ENCODE measurements around the gene LRRN2.
A peak's percentile ranks its signal among the peaks of the same experiment; 100 is the strongest.

LRRN2 gene

DNA sequence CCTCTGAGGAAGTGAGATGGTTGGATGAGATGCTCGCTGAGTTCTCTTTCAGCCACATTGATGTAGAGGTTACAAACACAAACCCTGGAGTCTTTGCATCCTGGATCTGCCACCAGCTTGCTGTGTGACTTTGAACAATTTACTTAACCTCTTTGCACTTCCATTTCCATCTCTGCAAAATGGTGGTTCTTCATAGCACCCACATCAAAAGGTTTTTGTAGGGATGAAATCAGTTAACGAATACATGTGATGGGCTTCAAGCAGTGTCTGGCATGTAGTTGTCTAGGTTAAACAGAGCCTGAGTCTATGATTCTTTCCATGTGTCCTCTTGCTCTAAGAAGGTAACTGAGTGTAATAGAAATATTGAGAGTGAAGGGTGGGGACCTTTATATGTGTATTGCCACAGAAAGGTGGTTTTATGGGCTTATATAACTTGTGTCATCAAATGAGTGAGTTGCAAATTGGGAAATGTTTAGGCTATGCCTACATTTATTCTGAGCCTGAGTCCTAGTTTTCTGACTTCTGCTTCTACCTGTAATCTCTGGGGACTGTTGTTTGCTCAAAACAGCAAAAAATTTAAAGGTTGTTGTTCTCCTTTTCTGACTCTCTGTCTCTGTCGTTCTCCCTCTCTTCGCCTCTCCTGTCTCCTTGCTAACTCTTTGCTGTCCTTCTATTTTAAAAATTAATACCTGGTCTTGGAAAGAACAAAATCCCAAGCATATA, 27.3 kb upstream of the LRRN2 start:
- DNase-seq (ENCODE audit: low spot score) (no peak), FAIRE-seq (no peak)

- no peak for DNase-seq (ENCODE audit: low spot score)
Measured at GRCh38 chr1:204711947-204712701, 26.6 kb upstream of the LRRN2 start.

GRCh38 chr1:204711103-204711946, 25.8 kb upstream of the LRRN2 start:
- DNase-seq (ENCODE audit: low spot score) (no peak), FAIRE-seq (no peak)

More at GRCh38 chr1:204711947-204712701, 26.6 kb upstream of the LRRN2 start:
- no peak for FAIRE-seq

- no peak for DNase-seq (ENCODE audit: low spot score)
- no peak for FAIRE-seq
Measured at GRCh38 chr1:204709960-204710912, 24.7 kb upstream of the LRRN2 start.

- no peak for FAIRE-seq
- no peak for DNase-seq (ENCODE audit: low spot score)
Measured at GRCh38 chr1:204709021-204709420, 23.5 kb upstream of the LRRN2 start.

DNA sequence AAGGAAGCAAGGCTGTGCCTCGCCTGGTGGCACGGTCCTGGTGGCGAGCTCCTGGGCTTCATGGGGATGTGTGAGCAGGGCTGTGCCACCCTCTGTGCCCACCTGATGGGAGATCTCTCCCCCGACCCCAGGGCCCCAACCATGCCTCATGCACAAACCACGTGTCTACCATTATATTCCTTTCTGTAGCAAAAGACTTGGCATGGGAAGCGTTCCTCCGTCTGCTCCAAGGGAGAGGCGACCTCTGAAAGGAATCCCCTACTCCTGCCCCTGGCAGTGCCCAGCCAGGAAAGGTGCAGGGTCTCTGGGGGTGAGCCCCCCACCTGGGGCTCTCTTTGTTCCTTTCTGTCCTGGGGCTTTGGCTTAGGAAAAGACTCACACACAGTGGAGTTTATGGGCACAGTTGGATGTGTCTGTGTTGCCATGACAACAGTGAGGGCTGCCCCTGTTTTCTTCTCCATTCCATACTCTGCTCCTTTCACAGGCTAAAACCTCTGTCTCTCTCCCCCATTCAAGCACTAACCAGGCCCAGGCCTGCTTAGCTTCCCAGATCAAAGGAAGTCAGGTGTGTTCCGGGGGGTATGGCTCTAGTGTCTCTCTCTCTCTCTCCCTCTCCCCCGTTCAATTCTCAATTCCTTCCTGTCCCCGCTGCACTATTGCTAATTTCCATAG, 21.4 kb upstream of the LRRN2 start:
- no peak for DNase-seq (ENCODE audit: low spot score)
- no peak for FAIRE-seq

DNA sequence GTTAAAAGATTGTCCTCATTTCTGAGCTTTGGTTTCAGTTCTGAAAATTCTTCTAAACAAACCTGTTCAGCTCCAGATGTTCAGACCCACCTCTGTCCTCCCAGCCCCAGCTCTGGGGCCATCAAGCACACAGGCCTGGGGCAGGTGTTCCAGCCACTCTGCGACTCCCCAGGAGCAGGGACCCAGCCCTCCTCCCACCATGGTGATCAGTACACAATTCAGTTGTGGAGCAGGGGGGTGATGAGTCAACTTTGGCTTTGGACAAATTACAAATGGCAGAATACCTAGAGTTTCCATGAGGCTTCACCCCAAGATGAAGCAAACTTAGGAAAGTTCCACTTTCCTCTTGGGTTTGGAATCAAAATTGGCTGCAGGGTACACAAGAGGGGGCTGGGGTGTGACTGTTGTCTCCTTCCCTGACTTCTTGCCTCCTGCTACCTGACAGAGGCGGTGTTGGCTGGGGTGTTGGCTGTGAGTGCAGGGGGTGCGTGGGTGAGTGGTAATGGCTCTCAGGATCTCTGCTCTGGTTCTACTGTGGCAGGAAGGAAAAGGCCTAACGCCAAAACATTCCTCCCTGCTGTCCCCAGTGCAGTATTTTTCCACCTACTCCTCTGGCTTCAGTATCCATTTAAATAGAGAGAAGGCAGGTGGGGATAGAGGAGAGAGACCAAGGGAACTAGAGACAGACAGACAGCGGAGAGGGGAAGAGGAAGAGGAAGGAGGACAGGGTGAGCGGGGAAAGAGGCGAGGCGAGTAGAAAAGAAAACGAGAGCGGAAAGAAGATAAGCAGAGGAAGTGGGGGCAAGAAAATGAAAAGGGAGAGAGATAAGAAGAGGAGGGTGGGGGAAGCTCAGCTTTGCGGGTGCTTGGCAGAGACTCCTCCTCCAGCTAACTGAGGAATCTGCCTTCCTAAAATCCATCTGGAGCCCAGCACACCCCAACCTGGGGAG, 20.6 kb upstream of the LRRN2 start:
- DNase-seq (ENCODE audit: low spot score) (no peak), FAIRE-seq (no peak)

DNA sequence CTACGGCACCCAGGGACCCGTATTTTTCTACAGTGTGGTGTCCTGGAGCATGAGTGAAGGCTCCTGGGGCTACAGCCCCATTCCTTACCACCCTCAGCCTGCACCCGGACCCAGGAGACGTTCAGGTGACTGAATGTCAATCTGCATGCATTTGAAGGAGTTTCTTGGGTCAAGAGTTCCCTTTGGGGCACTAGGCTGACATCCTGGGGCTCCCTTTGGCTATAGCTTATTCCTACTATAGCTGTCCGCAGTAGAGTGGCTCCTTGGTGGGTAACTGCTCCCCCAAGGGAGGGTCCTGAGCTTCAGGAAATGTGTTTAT, 19.9 kb upstream of the LRRN2 start:
- FAIRE-seq (no peak), DNase-seq (ENCODE audit: low spot score) (no peak)

GRCh38 chr1:204704794-204705492, 19.4 kb upstream of the LRRN2 start:
- no peak for FAIRE-seq
- no peak for DNase-seq (ENCODE audit: low spot score)

GRCh38 chr1:204703826-204704612, 18.5 kb upstream of the LRRN2 start:
- FAIRE-seq (no peak), DNase-seq (ENCODE audit: low spot score) (no peak)

- FAIRE-seq (no peak), DNase-seq (ENCODE audit: low spot score) (no peak)
Measured at GRCh38 chr1:204703268-204703664, 17.7 kb upstream of the LRRN2 start.

DNA sequence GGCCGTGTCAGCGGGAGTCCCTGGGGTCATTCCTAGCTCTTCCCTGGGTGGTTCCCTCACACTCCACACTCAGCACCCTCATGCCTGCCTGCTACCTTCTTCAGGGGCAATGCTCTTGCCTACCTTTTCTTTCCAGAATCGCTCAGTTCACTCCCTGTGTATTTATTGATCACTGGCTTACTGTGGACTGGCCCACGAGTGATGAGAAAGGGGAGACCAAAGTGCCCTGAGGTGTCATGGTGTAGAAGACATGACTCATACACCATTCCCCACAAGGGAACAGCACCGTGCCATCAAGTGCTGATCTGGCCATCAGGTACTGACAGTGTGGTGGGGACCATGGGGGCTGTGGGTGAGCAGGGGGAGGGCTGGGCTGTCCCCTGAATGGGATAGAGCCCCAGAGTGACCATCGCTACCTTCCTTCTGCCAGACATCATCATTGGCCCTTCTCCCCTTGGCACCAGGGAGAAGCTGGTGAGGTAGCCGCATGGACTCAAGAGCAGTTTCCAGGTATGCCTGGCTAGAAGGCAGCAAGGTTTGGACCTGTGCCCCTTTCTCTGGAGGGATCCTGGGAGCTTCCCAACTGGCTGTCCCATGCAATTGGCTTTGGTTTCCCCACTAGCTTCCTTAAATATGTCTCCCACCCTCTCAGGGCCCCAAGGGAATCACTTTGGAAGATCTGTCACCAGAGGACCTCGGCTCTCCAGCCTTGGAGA, 17.2 kb upstream of the LRRN2 start:
- FAIRE-seq (peak; percentile 27), DNase-seq (ENCODE audit: low spot score) (no peak)

DNA sequence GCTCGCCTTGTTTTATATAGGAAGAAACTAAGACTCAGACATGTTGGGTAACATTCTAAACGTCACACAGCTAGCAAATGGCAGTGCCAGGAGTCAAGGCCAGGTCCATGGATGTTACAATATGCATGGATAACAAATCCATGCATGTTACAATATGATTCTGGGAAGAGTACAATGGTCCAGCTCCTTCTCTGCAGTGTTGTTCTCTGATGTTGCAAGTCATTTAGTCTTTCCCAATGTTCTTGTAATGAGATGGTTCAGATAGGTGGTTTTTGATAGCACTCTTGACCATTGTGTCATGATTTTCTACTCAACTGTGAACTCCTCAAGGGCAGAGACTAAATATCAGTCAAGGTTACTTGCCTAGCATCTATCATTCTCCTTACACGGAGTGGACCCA, 15.7 kb upstream of the LRRN2 start:
- DNase-seq (ENCODE audit: low spot score) (no peak), FAIRE-seq (no peak)

- no peak for FAIRE-seq
Measured at GRCh38 chr1:204697893-204698292, 12.4 kb upstream of the LRRN2 start.

GRCh38 chr1:204696606-204697005, 11.1 kb upstream of the LRRN2 start:
- DNase-seq (ENCODE audit: low spot score) (no peak), FAIRE-seq (no peak)

More at GRCh38 chr1:204697893-204698292, 12.4 kb upstream of the LRRN2 start:
- DNase-seq (ENCODE audit: low spot score) = no peak

GRCh38 chr1:204695692-204696091, 10.2 kb upstream of the LRRN2 start:
- FAIRE-seq (no peak), DNase-seq (ENCODE audit: low spot score) (no peak)

DNA sequence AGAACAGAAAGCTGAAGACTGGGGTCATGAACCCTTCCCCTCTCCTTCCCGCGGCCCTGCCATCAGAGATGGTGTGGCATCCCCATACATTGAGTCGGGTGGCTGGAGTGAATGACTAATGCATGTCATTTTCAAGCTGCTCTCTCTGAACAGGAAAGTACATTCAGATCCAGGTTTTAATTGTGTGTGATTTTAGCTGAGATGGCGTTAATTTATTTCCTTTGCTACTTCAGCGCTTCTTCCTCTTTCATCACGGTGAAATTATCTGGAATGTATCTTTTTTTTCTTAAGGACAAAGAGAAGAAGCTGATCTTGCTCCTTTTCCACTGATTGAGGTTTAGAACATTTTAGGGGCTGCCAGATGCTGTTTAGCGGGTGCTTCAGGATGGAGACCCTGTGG, 8.6 kb upstream of the LRRN2 start:
- FAIRE-seq (no peak), DNase-seq (ENCODE audit: low spot score) (no peak)

Data from urothelium cell line (cell line).